Stimulated activated CD8-positive, alpha-beta memory T cell treated with anti-CD3 and anti-CD28 coated beads, Interleukin-12 subunit alpha, Interleukin-12 subunit beta, amount 100 ng/mL, for 24 hours (primary cell): ENCODE results near the gene DPPA4.

ENCODE experiments used
- DNase-seq: peaks from one replicate; pipeline ENCODE4 v3.0.0-alpha.2; 2020; ENCODE audit errors: extremely low read depth

DPPA4 gene

DNA sequence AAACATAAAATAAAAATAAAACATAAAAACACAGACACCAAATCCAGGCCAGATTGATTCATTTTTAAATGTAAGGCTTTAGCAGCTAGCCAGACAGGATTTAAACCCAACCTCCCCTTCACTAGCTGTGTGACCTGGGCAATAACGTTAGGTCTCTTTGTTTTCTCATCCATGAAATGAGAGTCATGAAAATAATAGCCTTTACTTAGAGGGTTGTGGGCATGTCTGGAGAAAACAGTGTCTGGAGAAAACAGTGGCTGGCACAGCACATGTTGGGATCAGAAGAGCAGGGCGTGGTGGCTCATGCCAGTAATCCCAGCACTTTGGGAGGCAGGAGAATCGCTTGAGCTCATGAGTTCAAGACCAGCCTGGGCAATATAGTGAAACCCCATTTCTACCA is 1.9 kb upstream of the DPPA4 start:
- DNase-seq = no peak

DNA sequence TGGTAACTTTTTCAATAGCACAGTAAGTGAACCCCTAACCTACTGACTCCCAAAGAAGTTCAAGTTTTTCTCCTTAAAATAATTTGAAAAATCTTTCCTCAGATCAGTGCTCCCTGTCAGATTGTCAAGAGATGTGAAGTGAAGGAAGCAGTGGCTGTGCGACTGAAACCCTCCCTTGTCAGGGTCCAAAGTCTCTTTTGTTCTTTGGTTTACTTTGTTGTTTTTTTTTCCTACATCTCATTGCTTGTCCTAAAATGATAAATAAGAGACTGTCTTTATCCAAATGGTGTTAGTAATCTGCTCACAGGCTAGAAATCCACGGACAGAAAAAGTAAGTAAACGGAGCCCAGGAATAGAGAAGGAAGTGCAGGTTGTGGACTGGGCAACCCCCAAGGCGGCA is 976 bp upstream of the DPPA4 start:
- DNase-seq = no peak

DNA sequence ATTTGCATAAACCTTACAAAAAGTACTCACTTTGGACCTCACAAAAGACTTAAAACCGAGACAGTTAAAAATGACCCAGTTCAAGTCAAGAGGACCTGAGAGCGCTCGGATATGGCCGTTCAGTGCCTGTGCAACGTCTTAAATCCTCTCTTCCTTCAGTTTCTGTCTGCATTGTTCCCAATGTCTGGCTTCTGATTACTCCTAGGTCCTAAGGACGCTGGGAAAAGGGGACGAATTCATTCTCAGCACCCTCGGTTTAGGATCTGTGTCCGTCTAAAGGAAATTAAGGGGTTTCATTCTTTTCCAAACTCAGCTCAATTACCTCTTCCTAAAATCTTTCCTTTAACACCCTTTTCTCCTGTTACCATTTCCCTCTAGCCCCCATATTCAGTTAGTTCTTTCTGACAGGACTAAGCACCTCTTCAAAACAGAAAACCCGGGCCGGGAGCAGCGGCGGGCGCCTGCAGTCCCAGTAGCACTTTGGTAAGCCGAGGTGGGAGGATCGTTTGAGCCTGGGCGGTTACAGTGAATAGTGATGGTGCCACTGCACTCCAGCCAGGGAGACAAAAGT is 970 bp downstream of the DPPA4 start:
- no peak for DNase-seq

DNA sequence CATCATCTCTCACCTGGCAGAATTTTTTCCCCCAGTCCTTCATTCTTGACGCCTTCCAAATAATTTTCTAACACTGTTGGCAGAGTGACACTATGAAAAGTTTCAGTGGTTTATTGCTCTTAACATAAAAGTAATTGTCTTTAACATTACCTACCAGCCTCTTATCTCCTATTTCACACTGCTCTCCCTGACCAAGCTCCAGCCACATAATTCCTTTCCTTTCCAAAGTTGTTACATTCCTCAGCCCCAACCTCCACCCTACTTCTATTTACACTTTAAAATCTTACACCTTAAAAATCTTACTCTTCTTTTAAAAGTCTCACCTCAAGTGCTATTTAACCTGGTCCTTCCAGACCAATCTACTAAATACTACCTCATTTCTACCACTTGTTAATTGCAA is 2.8 kb downstream of the DPPA4 start:
- no peak for DNase-seq

- DNase-seq = no peak
Measured at GRCh38 chr3:109331692-109332091, 5.7 kb downstream of the DPPA4 start.

- DNase-seq = no peak
Measured at GRCh38 chr3:109330405-109330804, 6.9 kb downstream of the DPPA4 start.

- no peak for DNase-seq
Measured at GRCh38 chr3:109328202-109328601, 9.1 kb downstream of the DPPA4 start.

GRCh38 chr3:109325657-109326056 is 11.7 kb downstream of the DPPA4 start:
- DNase-seq = no peak

GRCh38 chr3:109325109-109325508 is 12.2 kb downstream of the DPPA4 start:
- DNase-seq = no peak

GRCh38 chr3:109316162-109316730 is 21.1 kb downstream of the DPPA4 start, which contains the start of gene DPPA2:
Gene DPPA2, minus strand, starts transcription at chr3:109316517. Its CDS starts 1,975 bp downstream, at chr3:109314542.
- DNase-seq = no peak

DNA sequence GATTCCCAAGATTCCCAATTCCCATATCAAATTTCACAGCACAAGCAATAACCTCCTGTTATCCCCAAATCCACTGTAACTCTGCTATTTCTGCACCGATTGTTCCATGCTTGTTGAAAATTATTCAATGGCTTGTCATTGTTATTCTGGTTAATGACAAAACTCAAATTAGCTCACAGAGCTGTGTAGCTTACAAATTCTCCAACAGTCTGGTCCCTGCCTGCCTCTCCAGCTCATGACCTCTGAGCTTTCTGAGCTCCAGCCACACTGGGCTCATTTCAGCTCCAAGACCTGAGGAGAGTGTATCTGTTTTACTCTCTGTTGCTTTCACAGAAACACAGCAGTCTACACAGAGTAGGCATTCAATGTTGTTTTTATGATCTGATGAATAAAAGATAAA is 24.3 kb downstream of the DPPA4 start:
- no peak for DNase-seq

- DNase-seq = no peak
Measured at GRCh38 chr3:109297496-109297895, 39.9 kb downstream of the DPPA4 start.

- no peak for DNase-seq
Measured at GRCh38 chr3:109284071-109284470, 53.3 kb downstream of the DPPA4 start.

DNA sequence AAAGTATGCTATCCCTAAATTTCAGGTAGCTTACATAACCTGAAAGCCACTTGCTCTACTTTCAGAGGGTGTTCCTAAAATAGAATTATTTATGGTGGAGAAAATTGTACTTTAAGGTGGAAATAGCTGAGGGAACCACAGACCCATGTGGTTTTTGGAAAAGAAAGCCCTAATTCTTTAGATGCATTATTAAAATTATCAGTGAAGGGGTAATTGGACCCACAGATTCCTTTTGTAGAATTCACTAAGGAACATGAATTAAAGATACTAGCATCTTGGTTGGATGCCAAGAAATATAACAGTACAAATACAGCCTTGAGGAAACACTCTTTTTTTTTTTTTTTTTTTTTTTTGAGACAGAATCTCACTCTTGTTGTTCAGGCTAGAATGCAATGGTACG is 58.8 kb downstream of the DPPA4 start:
- DNase-seq = no peak

DNA sequence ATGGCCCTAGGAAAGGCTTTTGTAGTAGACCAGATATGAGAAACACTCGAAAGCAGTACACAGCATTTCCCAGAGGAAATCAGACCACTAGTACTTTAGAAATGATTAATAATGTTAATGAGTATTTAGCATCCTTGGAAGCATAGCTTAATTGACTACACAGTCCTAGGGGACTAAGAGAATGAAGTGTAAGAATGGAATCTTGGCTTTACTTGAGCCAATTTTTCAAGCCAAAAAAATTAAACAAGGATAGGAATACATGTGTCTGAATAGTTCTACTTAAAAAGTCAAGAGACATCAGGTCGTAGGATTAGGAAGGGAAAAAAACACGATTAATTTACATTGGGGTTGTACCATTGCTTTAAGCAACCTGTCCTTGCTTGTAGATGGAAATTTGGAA is 59.2 kb downstream of the DPPA4 start:
- DNase-seq = no peak
